GM19328 (cell line): ENCODE measurements around the gene GMNN.
"Not testable (repeated sequence)": the region's sequence is repeated elsewhere in the genome, so short reads cannot be mapped to it uniquely, and the experiment has no call there.

Experiments
- ATAC-seq: cut with Tn5 transposase; IDR thresholded peaks from one replicate; pipeline ENCODE4 v1.9.1; 2021; ENCODE audit warnings: mild to moderate bottlenecking, moderate library complexity; ENCODE audit not compliant: unreplicated experiment

The GMNN gene

DNA sequence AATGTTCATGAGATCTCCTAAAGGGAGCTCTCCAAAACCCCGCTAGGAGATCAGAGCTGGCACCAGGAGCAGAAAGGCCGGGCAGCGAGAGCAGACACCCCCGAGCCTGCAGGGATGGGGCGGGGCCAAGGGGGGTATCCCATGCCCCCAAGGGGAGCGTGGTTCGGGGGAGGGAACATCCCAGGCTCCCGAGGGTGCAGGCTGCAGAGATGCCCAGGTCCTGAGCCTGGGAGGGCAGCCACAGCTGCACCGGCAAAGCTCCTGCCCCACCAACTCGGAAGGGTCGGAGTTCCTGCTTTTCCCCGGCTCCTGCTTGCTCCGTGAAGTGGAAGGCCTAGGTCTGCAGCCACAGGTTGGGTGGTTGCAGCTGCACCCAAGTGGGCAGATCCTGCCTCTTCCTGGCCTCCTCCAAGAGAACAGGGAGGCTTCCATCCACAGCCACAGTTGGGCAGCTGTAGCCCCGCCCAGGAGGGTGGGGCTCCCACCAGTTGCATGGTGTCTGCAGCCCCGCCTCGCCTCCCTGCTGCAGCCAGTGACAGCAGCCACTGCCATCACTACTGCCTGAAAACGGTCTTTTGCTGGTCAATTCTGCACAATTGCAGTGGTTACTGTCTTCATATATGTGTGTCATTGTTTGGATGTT, 13.4 kb upstream of the GMNN start:
- no peak for ATAC-seq

DNA sequence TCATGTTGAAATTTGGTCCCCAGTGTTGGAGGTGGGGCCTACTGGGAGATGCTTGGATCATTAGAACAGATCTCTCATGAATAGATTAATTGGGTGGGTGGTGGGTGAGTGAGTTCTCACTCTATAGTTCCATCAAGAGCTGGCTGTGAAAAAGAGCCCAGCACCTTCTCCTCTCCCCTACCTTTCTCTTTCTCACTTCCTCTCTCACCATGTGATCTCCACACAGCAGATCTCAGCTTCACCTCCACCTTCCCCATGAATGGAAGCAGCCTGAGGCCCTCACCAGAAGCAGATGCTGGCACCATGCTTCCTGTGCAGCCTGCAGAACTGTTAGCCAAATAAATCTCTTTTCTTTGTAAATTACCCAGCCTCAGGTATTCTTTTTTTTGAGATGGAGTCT, 12.9 kb upstream of the GMNN start:
- ATAC-seq: no peak

DNA sequence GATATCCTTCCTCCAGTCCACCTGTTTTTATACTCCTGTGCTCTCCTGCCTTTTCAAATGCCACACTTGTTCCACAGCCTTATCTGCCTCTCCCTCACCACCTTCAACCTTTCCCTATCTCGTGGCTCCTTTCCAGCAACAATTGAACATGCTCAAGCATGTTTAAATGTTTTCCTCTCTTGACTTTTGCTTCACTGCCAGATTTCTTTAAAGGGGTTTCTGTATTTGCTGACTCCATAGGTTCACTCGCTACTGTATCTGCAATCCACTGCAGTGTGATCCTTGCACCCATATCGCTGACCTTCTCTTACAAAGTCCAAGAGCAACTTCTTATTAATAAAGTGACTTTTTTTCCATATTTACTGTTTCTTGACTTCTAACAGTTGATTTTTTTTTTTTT, 11.2 kb upstream of the GMNN start:
- no peak for ATAC-seq

DNA sequence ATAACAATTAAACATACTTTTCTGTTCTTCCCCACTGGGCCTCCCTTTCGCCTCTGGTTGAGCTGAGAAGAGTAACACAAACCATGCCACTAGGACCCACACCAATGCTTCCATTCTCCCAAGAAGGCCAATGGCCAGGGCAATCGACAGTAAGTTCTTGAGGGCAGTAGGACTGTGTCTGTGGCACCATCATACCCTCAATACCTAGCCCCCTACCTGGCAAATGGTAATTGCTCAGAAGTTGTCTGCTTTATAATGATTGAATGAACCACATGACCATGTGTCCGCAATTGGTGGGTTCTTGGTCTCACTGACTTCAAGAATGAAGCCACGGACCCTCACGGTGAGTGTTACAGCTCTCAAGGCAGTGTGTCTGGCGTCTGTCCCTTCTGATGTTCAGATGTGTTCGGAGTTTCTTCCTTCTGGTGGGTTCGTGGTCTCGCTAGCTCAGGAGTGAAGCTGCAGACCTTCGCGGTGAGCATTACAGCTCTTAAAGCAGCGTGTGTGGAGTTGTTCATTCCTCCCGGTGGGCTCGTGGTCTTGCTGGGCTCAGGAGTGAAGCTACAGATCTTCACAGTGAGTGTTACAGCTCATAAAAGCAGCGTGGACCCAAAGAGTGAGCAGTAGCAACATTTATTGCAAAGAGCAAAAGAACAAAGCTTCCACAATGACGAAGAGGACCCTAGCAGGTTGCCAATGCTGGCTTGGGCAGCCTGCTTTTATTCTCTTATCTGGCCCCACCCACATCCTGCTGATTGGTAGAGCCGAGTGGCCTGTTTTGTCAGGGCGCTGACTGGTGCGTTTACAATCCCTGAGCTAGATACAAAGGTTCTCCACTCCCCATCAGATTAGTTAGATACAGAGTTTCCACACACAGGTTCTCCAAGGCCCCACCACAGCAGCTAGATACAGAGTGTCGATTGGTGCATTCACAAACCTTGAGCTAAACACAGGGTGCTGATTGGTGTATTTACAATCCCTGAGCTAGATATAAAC, 9.6 kb upstream of the GMNN start:
- not testable (repeated sequence) for ATAC-seq

DNA sequence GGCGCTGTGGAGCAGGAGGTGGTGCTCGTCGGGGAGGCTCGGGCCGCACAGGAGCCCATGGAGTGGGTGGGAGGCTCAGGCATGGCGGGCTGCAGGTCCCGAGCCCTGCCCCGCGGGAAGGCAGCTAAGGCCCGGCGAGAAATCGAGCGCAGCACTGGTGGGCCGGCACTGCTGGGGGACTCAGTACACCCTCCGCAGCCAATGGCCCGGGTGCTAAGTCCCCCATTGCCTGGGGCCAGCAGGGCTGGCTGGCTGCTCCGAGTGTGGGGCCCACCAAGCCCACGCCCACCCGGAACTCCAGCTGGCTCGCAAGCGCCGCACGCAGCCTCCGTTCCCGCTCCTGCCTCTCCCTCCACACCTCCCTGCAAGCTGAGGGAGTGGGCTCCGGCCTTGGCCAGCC, 8.8 kb upstream of the GMNN start:
- not testable (repeated sequence) for ATAC-seq

DNA sequence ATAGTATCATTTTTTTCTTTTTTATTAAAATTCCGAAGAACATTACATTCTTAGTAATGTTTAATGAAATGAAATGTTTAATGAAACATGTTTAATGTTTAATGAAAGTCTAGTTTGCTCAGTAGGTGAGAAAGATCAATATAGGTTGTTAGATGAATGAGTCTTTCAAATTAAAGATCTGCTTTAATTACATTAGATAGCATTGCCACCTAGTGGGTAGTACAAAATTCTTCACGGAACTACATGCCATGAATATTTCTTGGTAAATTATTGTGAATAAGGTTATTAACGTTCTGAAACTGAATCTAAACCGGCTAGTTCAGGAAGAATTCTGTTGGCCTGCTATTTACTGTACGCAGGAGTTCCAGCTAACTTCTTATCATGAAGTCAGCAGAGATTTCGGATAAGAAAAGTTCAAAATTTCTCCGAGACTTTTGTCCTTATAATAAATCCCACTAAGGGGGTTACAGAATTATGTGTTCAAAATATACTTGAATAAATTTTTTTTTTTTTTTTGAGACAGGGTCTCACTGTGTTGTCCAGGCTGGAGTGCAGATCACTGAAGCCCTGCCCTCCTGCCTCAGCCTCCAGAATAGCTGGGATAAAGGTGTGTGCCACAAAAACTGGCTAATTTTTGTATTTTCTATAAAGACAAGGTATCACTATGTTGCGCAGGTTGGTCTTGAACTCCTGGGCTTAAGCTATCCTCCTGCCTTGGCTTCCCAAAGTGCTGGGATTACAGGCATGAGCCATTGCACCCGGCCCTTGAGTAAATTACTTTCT, 7.9 kb upstream of the GMNN start:
- ATAC-seq: no peak

DNA sequence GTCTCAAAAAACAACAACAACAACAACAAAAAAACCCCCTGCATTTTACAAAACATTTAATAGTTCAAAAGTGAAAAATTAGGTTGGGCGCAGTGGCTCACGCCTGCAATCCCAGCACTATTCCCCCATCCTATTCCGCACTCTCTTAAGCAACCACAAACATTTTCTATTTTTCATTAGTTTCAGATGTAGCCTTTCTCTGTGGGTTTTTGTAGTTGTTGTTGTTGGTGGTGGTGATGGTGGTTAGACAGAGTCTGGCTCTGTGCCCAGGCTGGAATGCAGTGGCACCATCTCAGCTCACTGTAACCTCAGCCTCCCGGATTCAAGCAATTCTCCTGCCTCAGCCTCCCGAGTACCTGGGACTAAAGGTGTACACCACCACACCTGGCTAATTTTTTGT, 6.4 kb upstream of the GMNN start:
- ATAC-seq: no peak

DNA sequence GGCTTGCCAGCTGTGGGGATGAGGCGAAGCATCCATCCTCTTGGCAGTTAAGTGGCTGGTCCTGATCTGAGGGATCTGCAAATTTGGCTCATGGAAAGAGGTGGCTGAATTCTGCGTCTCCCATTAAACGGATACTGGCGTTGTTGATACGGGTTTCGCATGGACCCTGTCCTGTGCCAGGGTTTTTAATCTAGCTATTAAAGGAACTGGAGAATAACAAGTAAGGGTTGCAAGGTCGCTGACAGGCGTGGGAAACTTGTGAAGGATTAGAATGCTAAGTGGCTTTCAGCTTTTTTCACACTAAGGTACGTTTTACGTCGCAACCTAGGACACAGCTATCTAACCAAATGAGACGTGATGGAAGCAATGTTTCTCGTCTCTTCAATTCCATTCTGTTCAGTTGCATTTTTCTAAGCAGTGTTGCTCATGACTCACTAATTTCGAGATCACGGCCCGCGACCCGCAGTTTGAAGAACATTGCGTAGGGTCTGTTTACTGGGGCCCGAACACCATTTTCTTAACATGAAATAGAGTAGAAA, 852 bp downstream of the GMNN start:
- no peak for ATAC-seq

DNA sequence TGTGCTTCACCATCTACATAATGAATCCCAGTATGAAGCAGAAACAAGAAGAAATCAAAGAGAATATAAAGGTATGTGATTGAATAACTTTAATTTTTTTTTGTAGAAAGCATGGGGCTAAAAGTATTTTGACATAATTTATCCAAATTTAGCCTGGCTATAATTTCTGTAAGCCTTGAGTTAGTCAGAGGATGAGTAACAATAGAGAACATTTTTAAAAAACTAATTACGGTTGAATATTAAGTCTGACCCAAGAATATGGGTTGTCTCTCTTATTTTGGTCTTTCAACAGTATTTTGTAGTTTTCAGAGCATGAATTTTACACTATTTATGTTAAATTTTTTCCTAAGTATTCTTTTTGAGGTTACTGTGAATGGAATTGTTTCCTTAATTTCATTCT, 2.5 kb downstream of the GMNN start:
- ATAC-seq: no peak

DNA sequence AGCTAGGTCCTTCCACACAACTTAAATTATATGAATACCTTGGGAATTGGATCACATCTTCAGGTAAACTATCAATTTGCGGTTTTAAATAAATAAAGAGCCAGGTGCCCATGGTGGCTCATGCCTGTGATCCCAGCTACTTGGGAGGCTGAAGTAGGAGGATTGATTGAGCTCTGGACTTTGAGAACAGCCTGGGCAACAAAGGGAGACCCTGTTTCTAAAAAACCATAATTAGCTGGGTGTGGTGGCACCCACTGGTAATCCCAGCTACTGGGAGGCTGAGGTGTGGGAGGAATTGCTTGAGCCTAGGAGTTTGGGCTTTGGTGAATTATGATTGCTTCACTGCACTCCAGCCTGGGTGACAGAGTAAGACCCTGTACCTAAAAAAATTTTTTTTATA, 3.4 kb downstream of the GMNN start:
- ATAC-seq: no peak

DNA sequence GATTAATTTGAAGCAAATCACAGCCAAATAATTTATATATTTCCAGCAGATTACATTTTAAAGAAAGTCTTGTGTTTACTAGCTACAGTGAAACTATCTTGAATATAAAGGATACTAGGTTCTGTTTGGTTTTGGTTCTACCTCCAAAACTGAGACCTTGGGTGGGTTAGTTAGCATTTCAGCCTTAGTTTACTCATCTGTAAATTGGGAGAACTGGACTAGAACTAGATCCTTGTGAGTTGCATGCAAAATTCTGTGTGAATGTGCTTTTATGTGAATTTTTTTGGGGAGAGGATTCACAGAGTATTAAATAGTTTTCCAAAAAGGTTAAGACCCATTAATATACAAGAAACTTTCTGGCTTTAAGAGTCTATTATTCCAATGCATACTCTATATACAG, 4.1 kb downstream of the GMNN start:
- ATAC-seq: no peak

DNA sequence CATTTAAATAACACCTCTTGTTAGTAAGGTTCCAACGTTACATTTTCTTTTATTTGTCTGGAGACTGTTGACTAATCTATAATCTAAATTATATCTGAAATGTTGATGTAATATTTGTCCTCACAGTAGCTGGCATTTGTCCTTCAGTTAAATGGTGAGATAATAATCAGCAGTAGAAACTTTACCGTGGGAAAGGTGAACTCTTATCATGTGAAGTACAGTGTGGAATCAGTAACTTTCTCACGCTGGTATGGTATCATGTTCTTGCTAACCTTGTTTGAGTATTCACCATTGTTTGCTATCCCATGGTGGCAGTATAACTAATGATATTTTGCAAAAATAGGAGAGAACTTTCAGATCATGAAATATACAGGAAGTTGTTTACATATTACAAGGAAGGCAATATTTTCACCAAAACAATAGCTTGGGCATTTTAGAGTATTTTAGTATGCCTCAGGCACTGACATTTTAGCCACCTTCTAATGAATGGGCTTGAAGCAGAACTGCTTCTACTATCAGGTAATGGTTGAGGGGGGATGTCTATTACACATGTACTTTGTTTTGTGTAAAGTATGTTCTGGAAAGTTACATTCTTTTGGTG, 4.8 kb downstream of the GMNN start:
- ATAC-seq: no peak

DNA sequence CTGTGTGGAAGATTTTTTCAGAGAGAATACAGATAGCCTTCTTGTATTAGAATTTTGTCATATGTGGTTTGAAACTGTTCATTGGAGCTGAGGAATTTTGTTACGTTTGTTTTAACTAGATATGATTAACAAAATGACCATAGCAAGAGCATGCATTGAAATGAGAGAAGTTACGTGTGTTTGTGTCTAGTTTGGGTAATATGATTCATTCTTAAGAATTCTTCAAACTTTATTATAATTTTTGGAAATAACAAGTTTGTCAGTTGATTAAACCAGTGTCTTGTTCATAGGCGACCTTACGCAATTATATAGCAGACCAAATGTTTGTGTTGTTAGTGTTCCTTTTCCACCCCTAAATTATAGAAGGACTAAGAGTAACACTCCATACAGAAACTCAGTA, 5.5 kb downstream of the GMNN start:
- ATAC-seq: no peak

DNA sequence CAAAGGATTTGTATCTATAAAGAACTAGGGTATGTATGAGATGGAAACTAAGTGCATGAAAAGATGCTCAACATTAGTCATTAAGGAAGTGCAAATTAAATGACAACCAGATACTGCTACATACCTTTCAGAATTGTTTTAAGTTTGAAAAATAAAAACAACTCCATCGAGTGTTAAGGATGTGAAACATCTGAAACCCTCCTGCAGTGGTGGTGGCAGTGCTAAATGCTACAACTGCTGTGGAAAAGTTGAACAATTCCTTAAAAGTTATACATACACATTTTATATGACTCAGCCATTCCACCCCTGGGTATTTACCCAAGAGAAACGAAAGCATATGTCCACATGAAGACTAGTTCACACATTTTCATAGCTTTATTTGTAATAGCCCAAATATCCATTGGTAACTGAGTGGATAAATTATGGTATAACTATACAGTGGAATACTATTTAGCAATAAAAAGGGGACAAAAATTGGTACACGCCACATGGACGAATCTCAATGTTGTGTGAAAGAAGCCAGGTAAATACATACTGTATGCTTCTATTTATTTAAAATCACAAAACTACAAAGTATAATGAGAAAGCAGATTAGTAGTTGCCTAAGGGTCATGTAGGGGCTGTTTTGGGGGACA, 13.4 kb downstream of the GMNN start:
- ATAC-seq: no peak

DNA sequence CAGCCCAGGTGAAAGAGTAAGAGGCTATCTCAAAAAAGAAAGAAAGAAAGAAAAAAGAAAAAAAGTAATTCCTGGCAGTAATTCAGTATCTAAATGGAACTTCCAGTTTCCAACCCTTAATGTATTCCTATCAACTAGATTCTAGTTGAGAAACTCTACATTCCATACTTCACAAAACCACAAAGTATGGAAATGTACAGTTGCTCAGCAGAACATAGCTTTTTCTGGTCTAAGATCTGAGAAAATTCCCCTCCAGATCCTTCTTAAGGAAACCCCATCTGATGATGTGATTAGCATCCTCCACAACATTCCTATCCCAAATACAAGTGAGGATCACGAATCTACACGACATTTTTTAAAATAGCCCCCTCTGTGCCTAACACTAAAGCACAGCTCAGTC, 20.4 kb downstream of the GMNN start:
- ATAC-seq: no peak

DNA sequence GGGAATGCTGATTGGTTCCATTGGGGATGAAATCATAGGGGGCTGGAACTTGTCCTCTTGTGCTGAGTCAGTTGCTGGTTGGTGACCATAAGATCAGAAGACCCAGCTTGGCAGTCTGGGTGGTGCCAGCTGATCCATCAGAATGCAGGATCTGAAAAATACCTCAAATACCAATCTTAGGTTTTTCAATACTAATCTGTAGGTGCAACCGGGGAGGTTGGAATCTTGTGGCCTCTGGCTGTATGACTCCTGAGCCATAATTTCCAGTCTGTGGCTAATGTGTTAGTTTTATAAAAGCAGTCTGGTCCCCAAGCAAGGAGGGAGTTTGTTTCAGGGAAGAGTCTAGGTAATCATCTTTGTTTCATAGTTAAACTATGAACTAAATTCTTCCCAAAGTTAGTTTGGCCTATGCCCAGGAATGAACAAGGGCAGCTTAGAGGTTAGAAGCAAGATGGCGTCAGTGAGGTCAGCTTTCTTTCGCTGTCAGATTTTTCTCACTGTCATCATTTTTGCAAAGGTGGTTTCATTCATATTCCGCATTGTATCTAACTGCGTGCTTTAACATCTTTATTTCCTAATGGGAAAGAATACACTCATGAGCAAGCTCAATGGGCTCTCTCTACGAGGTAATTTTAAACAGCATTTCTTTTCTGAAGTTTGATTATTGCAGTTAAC, 22.0 kb downstream of the GMNN start:
- ATAC-seq: no peak

DNA sequence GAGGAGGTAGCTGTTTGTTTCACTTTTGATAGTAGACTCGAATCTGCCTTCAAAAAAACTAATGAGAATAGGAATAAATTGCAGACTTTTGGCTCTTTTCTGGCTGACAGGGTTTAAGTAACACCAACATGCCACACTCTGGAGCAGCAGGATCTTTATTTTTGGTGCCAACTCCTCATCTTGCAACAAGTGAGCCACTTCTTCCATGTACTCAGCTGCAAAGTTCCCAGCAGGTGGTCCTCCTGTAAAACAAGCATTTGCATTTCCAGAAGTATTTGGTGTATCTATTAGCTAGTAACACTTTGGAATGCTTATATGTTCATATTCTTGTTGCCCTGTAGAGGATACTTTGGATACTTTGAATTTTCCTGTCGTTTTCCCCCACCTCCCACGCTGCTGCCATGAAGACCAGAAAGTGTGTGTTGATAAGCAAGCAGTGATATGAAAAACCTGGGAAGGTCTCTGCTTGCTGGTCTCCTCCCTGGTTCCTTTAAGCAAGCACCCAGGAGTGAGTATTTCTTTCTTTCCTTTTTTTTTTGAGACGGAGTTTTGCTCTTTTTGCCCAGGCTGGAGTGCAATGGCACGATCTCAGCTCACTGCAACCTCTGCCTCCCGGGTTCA, 23.0 kb downstream of the GMNN start:
- ATAC-seq: no peak

DNA sequence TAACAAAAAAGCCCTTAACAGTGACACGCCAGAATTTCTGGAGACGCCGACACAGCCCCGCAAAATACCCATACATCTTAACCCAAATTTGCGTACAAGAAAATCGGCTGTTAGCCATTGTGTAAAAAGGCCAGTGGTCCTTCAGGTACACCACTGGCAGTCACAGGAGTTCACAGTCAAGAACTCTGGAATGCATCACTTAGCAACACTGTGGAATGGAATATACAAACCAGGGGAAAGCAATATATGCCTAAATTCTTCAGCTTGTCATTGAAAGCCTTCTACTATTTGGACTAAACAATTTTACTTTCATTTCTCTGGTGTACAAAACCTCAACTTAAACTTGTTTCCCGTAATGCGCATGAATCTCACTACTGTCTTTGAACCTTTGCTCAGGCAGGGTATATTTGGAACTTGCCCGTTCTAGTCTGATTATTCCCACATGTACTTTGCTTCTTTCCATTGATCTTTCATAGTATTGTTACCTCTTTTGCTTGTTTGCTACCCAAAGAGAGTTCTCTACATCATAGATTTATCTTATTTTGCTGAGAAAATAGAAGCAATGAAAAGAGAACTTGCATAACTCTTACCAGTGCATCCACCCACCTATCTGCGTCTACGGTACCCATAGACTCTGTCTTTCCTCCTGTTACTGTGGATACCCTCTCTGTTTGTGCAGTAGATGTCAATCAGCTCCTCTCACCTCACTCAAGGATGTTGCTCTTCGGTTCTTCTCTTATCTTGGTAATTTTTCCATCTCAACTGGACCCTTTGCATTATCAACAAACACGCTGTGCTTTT, 24.2 kb downstream of the GMNN start, which contains the start of gene ARMH2:
Gene ARMH2 (minus strand): TSS at position 178 of the 801 bp plus-strand sequence. CDS start 60 bp downstream, at position 118.
- no peak for ATAC-seq
